Heart left ventricle (tissue), 13 donors: ENCODE results near the gene SIX2.

Experiments
- POLR2A ChIP-seq, 2 donors: fragments of 450-650 bp; IDR thresholded peaks; one replicate each; pipeline ENCODE4 v1.6.1; 2017; ENCODE audit warnings: antibody characterized with exemption in 2 of 2, mild to moderate bottlenecking in 2 of 2, moderate library complexity in 2 of 2
- TF ChIP-seq, protein P1 (sequence below), 12 donors: fragments of 200-600 bp; sonication (generic) in 4 of 12; IDR thresholded peaks; one replicate each; pipeline versions ENCODE4 v1.5.0 to v1.8.0; 2018 to 2022; ENCODE audit warnings: antibody characterized with exemption in 12 of 12, mild to moderate bottlenecking in 5 of 12
- donor health status: ischemic (EF 13 %, LVEDD 7.1; RV severe dilation, severe dysfunction).
- donor health status: DM: no; HTN: yes; CAD: no.
- donor health status: DM: no; HTN: no; CAD: no.
- donor health status: ischemic (EF 25% LVEDD 6.9; RV normal size, moderate dysfunction).
- donor health status: ischemic (EF 25% LVEDD 5.7; RV mildly dilated, moderate dysfunction).
- donor health status: ischemic (EF 35%, LVEDD 5.7; RV mildly dilated, moderate dysfunction).
- donor health status: nonischemic (EF 11% LVEDD 7.7; RV severe dilation, severe dysfunction).
- donor health status: DM: yes; HTN: yes; CAD: no.
- donor health status: PGD.
- donor health status: ischemic (EF 29% LVEDD 5.4; RV normal size, mild dysfunction).
- donor health status: nonischemic (EF 23%, LVEDD 6.1; RV moderate dilation, normal function).

DNA sequence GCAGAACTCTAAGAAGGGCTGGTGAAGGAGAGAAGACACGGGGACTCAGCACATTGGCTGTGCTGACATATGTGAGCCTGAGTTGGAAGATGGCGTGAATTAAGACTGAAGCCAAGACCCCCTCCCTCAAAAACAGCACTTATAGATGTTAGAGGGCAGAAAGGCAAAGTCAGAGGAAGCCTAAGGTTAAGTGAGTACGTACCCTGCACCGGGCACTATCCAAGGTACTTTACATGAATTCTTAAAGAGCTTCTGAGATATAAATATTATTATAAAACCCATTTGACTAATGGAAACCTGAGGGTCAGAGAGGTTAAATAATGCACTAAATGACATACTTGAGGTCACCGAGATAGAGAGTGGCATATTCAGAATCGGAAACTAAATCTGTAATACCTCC, 42.2 kb downstream of the SIX2 start:
- TF ChIP-seq, protein P1, sequence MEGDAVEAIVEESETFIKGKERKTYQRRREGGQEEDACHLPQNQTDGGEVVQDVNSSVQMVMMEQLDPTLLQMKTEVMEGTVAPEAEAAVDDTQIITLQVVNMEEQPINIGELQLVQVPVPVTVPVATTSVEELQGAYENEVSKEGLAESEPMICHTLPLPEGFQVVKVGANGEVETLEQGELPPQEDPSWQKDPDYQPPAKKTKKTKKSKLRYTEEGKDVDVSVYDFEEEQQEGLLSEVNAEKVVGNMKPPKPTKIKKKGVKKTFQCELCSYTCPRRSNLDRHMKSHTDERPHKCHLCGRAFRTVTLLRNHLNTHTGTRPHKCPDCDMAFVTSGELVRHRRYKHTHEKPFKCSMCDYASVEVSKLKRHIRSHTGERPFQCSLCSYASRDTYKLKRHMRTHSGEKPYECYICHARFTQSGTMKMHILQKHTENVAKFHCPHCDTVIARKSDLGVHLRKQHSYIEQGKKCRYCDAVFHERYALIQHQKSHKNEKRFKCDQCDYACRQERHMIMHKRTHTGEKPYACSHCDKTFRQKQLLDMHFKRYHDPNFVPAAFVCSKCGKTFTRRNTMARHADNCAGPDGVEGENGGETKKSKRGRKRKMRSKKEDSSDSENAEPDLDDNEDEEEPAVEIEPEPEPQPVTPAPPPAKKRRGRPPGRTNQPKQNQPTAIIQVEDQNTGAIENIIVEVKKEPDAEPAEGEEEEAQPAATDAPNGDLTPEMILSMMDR (IDR thresholded peaks at IDR 0.05): no peak
- TF ChIP-seq POLR2A (IDR thresholded peaks at IDR 0.05): no peak
